GM19193 (cell line): Measurements from ENCODE around the gene STEAP4.

Experiments used
- POLR2A ChIP-seq: IDR thresholded peaks from 4 replicates; pipeline ENCODE4 v1.6.1; 2011; ENCODE audit not compliant: insufficient read depth, insufficient read length; ENCODE audit errors: extremely low read depth

STEAP4 gene

DNA sequence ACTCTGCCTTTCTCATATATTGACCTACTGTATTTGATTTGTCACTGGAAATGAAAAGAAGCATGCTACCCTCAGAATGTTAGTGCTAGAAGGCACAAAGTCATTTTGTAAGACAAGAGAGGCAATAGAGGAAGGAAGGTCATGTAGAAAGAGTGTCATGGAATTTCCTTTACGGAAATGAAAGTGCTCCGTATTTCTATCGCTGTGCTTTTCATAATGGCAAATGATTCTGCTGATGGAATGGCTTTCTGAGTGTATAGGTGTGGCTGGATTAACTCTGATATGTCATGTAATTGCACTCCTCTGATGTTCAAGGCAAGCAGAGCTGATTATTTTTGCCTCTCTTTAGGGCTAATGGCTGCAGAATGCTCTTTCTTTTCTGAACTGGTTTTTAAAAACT, 15.5 kb upstream of the STEAP4 start:
- TF ChIP-seq POLR2A, result no peak

DNA sequence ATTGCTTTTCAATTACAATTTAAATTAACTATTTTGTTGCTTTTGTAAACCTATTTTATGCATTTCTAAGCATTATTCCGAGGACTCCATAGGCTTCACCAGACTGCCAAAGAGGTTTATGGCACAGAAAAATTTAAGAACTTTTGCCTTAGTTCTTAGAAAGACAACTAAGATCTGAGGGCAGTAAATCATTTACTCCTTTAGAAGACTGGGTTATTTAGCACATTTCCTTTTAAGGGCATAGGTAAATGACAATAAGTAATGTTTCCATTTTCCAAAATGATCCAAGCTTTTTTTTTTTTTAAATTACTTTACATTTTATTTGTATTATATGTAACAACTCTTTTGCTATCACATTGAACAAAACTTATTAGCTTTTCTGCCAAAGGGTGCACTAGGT, 15.0 kb upstream of the STEAP4 start:
- TF ChIP-seq POLR2A, result no peak

DNA sequence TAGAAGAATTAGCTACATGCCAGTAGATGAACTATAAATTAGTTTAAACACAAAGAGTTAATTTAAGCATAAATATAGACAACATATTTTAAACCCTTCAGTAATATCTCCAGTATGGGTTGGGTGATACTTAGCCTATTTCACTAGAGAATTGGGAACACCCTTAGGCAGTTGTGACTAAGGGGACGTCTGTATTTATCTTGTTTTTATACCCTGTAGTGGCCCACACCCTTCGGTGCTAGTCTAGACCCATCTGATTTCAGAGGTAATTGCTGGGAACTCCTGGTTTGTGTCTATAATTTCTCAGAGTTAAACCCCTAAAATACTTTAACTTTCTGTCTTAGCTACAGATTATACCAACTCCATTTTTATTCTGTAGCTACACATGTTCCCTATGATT, 11.5 kb upstream of the STEAP4 start:
- TF ChIP-seq POLR2A, result no peak

DNA sequence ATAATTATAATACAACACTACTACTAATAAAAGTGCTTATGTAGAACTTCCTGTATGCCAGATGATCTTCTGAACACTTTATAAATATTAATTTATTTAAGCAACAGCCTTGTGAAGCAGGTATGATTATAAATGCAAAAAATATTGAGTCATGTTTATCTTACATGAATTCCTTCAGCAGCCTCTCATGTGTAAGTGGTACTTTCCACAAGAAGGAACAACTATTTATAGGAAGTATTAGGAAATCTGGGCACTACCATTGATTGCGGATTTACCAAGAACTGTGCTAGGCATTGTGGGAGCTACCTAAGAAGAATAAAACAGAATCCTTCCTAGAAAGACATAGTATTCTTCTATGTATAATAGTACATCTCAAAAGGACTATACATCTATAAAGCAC, 10.7 kb upstream of the STEAP4 start:
- TF ChIP-seq POLR2A, result no peak

DNA sequence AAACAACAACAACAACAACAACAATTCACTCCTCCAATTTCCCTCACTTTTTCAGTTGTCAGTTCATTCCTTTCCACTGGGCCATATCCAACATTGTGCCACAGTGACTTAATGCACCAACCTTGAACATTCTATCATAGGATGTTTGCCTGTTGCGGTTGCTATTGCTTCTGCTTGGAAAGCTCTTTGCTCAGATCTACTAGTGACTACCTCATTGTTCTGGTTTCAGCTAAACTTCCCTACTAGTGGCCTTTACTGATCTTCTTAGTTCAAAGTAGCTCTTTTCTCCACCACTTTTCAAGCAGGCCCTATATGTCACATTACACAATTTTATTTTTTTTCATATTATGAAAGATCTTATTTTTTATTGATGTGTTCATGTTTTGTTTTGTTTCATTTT, 9.8 kb upstream of the STEAP4 start:
- no peak for TF ChIP-seq POLR2A

DNA sequence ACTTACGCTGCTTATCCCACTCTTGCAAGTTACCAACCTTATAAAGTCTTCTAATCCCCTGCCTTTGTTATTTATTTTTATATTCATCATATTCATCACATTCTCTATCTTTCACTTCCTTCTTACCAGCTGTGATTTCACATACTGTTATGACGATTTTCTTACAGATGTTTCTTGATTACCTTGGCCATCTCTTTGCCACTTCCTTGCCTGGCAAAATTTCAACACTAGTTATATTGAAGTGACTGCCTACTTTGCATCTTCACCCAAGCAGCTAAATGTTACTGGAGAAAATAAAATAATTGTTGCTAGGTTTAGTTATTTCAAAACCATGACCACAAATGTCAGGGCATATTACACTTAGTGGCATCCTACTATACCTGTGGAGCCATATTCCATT, 8.8 kb upstream of the STEAP4 start:
- TF ChIP-seq POLR2A, result no peak

DNA sequence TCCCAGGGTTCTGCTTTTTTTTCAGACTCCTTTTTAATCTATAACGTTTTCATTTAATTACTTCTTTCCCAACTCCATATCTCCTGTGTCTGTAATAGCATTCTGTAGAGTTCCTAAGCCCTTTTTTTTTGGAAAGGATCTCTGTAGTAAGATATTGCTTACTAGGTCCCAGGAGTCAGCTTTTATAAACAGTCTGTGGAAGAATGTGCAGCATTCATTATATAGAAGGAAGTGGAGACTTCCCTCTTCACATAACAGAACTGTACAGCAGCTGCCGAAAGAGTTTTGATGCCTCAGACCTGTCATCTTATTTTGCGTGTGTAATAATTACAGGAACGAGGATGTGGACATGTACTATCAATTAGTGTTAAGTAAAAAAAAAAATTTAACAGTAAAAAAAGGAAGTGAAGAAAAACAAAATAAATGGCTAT, 7.4 kb upstream of the STEAP4 start:
- TF ChIP-seq POLR2A, result no peak

DNA sequence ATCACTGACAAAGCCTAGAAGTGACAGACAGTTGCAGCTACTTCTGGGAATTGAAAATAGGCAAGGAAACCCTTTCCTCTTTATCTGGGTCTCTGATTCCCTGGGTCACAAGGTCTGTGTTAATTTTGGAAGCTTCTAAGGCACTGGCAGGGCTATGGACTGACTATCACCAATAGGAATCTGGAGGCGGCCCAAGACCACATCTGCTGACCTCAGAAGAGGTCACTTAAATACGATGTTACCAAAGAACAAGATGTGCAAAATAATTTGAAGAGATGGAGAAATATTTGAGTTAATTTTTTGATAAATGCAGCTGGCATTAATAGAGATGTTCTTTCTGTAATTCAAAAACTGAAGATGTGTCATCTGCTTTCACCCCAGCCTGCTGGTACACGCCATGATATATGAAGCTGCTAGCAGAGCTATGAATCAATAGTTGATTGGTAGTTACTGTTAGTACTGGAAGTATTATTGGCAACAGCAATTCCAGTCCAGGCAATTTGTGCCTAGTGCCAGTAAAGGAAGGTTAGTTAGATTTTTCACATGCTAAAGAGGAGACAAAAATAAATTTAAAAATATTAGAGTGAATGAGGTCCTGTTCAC, 5.5 kb upstream of the STEAP4 start:
- TF ChIP-seq POLR2A, result no peak

DNA sequence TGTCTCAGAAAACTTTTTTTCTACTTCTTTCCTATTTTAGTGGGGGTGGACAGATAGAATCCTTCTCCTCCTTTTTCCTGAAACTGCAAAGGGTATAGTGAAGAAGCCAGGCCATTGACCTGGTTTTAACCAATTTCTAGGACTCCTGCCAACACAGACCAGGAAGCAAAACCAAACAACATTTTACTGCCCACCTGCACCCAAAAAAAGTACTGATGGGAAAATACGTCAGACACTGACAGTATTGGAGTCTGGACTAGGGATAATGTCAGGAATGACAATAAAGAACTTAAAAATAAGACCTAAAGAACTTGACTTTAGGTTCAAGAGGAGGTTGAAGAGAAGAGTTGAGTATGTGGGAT, 5.0 kb upstream of the STEAP4 start:
- no peak for TF ChIP-seq POLR2A

DNA sequence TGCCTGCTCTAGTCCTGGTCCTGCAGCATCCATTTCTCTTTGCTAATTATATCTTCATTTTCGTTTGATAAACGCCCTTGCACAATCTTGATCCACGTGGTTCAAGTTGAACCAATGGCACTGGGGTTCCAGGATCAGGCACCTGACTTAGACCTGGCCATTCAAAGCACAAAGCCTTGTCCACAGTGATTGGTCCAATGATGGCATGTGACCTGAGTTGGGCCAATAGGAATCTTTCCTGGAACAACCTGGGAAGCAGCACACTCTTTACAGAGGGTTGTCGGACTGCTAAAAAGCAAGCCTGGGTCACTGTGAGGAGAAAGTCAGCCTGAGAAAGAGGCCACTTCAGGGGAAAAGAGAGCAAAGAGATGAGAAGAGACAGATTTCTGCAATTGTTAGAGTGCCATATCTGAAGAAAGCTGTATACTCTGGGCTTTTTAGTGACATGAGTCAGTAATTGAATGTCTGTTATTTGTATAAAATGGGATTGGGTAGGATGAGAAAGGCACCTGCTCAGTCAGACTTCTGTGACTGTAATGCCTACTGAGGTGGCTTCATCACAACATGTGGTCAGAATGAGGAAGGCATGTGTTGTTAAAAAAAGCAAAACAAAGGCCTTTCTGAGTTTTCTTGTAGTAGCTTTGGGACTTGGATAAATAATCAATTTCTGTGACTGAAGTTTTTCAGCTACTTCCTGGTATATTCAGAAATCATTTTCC, 4.4 kb upstream of the STEAP4 start:
- no peak for TF ChIP-seq POLR2A

DNA sequence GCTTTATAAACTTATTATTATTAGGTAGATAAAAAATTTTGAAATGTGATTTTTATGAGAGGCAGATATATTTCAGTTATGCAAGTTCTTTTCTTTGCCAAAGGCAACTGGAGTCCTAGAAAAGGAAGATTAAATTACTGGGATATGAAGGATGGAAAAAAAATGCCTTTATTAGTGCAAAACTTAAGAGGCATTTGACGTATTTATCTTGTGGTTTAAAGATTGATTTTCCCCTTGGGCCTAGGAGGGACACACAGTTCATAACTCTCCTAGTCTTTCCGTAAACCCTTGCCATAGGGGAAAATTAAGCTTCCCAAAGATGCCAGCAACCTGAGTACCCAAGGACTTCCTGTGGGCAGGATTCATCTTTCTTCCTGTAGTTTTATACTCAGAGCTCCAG, 3.1 kb upstream of the STEAP4 start:
- TF ChIP-seq POLR2A, result no peak

DNA sequence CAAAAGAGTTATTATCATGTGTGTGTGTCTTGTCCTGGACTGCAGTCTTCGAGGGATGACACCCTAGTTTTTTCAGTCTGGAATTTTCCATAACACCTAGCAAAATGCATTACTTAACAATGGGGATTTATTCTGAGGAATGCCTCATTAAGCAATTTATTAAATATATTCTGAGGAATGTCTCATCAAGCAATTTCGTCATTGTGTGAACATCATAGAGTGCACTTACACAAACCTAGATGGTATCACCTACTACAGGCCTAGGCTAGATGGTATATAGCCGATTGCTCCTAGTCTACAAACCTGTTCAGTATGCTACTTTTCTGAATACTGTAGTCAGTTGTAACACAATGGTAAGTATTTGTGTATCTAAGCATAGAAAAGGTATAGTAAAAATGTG, 1.1 kb upstream of the STEAP4 start:
- no peak for TF ChIP-seq POLR2A

DNA sequence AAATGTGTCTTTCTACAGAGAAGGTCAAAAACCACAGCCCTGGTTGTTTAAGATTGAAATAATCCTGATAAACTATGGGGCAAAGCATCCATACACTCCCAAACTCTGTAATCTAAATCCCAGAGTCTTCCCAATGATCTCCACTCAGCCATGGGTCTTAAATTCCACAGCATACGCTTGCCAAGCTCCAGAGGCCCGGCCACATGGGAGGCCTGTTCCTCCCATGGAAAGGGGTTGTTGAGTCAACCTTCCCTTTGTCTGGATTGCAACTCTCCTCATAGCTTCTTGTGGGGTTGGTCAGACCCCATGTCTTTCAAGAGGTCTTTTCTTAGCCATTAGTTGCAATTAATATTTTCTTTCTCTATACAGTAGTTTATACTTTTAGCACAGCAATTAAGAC, 718 bp upstream of the STEAP4 start:
- TF ChIP-seq POLR2A, result no peak

DNA sequence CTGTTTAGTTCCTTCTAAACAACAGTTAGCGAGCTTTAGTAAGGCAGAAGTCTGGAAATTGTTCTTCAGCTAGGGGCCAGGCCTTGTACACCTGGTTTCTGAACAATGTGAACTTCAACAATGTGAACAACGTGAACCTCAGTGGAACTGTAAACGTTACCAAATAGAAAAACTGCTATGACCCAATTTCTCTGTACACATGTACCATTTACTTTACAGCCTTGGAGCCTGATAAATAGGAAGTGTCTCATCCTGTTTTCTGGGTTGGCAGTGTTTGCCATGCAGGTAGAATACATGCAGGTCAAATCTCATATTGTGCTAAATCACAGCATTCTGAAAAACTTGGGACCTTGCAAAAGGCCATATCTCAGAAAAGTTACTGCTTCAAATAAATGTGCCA, 1.6 kb downstream of the STEAP4 start:
- TF ChIP-seq POLR2A, result no peak

DNA sequence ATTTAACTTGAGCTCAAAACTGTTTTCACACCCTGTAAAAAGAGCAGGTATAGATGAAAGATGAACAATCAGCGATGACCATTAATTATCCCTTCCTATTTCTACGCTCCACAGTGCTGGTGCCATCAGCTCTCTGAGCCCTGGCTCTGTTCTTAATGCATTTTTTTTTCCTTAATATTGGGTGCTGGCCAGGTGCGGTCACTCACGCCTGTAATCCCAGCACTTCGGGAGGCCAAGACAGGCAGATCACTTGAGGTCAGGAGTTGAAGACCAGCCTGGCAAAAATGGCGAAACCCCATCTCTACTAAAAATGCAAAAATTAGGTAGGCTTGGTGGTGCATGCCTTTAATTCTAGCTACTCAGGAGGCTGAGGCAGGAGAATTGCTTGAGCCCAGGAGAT, 4.2 kb downstream of the STEAP4 start:
- no peak for TF ChIP-seq POLR2A

DNA sequence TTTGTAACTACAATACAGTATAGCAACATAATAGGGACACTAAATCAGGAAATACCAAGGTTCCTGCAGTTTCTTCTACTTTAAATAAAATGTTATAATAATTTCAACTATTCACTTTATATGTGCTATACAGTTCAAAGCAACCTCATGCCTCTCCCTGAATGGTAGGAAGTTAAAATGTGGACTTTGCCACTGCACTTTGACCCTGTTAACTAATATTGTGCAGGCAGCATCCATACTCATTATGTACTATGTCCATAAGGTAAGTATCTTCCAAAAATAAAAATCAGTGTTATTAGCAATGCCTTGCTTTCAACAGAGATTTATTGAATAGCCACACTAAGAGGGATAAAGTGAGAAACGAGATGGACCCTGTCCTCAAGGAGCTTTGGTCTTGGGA, 4.8 kb downstream of the STEAP4 start:
- no peak for TF ChIP-seq POLR2A
